BE2C (cell line): ENCODE results near the gene TNNT1.

Experiments used
- DNase-seq: peaks from one replicate; pipeline ENCODE4 v3.0.0-alpha.2; 2020
- H3K27me3 ChIP-seq: fragments of 250-450 bp; sonication (Bioruptor Pico); 2 replicates; pipeline ENCODE4 v1.5.1; 2020; ENCODE audit warnings: mild to moderate bottlenecking
- H3K36me3 ChIP-seq: fragments of 250-450 bp; sonication (Bioruptor Pico); 2 replicates; pipeline ENCODE4 v1.5.1; 2020; ENCODE audit warnings: mild to moderate bottlenecking
- H3K4me1 ChIP-seq: fragments of 250-450 bp; sonication (Bioruptor Pico); 2 replicates; pipeline ENCODE4 v1.5.1; 2020
- H3K4me3 ChIP-seq: 2 replicates; pipeline ENCODE4 v1.5.1; 2011; ENCODE audit warnings: low read depth, low read length
- H3K9me3 ChIP-seq: fragments of 250-450 bp; sonication (Bioruptor Pico); 2 replicates; pipeline ENCODE4 v1.5.1; 2020
- CTCF ChIP-seq: IDR thresholded peaks from 2 replicates; pipeline ENCODE4 v1.5.1; 2012; ENCODE audit warnings: mild to moderate bottlenecking, low read depth, low read length

TNNT1 gene

GRCh38 chr19:55161571-55162322 lies 12.7 kb upstream of the TNNT1 start:
- no peaks in the 10 kb centered on the region for H3K4me1 ChIP-seq
- no peaks in the 10 kb centered on the region for H3K36me3 ChIP-seq
- H3K9me3 ChIP-seq: no peaks in the 10 kb centered on the region
- H3K4me3 ChIP-seq: no peak overlapping the region
- DNase-seq: no peak
- peaks cover 15% of the 10 kb centered on the region for H3K27me3 ChIP-seq
- TF ChIP-seq CTCF: no peak

- Histone ChIP-seq H3K27me3 (peaks cover 15% of the 10 kb centered on the region), H3K9me3 (no peaks in the 10 kb centered on the region), H3K36me3 (no peaks in the 10 kb centered on the region), H3K4me3 (no peak overlapping the region), H3K4me1 (no peaks in the 10 kb centered on the region)
- DNase-seq: no peak
- no peak for TF ChIP-seq CTCF
Measured at GRCh38 chr19:55160986-55161365, 12.0 kb upstream of the TNNT1 start.

- H3K9me3 ChIP-seq: no peaks in the 10 kb centered on the region
- TF ChIP-seq CTCF: peak; percentile 92
- no peaks in the 10 kb centered on the region for H3K4me1 ChIP-seq
- H3K27me3 ChIP-seq: peaks cover 15% of the 10 kb centered on the region
- no peaks in the 10 kb centered on the region for H3K36me3 ChIP-seq
- DNase-seq: peak; percentile 94
- no peak overlapping the region for H3K4me3 ChIP-seq
Measured at GRCh38 chr19:55160128-55160985, 11.4 kb upstream of the TNNT1 start.

DNA sequence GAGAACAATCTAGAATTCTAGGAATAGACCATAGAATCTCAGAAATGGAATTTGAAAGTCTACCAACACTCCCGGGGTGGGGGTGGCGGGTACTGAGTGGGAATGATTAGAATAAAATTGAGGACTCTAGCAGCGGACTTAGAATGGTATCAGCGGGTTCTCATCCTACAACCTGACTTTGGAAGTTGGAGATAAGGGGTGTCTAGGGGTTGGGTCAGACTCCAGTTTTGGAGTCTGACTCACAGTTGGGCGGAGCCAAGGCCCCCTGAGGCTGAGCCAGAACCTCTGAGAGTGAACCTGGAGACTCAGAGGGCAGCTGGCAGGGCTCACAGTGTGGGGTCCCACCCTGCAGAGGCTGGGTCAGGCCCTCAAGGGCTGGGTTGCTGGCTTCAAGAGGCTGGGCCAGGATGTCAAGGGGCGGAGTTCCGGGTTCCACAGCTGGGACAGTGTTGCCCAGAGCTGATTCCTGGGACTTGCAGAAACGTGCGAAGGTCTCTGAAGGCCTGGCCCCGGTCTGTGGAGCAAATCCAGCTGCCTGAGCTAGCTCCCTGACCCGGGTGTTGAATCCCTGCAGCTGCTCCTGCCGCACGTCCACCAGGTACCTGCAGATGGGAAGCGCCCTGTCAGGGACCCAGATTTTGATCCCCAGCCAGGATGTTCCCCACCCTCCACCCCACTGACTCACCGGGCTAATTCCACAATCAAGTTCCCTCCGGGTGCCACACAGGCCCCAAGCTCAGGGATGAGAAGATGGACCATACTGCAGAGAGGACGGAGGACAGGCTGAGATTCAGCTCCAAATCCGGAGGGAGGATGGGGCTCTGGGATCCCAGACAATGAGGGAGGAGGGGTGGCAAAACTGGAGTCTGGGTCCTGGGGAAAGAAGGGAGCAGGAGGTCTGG lies 10.1 kb upstream of the TNNT1 start:
- Histone ChIP-seq H3K27me3 (peaks cover 15% of the 10 kb centered on the region), H3K4me3 (no peak overlapping the region), H3K9me3 (no peaks in the 10 kb centered on the region), H3K4me1 (no peaks in the 10 kb centered on the region), H3K36me3 (no peaks in the 10 kb centered on the region)
- no peak for TF ChIP-seq CTCF
- DNase-seq: no peak

GRCh38 chr19:55158423-55158822 lies 9.4 kb upstream of the TNNT1 start:
- Histone ChIP-seq H3K9me3 (no peaks in the 10 kb centered on the region), H3K27me3 (peaks cover 15% of the 10 kb centered on the region), H3K36me3 (no peaks in the 10 kb centered on the region), H3K4me1 (no peaks in the 10 kb centered on the region), H3K4me3 (no peak overlapping the region)
- no peak for DNase-seq
- TF ChIP-seq CTCF: no peak
